GM21381 (cell line): ENCODE measurements around the gene CD7.
A peak's percentile ranks its signal among the peaks of the same experiment; 100 is the strongest.

Experiments used
- ATAC-seq: cut with Tn5 transposase; IDR thresholded peaks from one replicate; pipeline ENCODE4 v1.9.1; 2021; ENCODE audit warnings: mild to moderate bottlenecking, moderate library complexity; ENCODE audit not compliant: unreplicated experiment

Gene CD7

DNA sequence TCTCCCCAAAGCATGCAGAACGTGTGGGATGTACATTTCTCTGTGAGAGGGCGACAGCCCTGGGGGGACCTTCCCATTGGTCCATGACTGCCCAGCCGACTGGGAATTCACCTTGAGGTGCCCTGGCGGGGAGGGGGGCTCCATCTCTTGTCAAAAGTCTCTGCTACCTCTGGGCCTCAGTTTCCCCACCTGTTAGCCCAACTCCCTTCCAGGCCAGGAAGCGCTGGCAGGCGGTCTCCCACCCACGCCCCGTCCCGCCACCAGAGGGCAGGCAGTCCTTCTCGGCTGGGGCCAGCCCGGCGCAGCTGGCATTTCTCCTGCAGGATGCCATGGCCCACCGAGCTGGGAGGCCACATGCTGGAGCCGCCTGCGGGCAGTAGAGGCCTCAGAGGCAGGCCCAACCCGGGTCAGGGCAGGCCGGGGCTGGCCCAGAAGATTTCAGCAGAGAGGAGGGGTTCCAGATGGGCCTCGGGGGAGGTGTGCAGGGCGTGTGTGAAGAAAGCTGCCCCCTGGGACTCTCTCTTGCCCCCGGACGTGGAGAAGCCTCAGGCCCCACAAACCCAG, 16.6 kb downstream of the CD7 start:
- no peak for ATAC-seq

DNA sequence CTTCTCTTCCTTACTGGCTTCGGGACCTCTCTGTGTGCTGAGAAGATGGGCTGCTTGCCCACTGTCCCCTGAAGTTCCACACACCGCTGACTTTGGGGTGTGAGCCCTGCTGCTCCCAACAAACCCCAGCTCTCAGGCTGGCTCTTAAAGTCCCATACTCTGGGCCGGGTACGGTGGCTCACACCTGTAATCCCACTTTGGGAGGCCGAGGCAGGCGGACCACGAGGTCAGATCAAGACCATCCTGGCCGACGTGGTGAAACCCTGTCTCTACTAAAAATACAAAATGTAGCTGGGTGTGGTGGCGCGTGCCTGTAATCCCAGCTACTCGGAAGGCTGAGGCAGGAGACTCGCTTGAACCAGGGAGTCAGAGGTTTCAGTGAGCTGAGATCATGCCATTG, 17.2 kb downstream of the CD7 start:
- no peak for ATAC-seq

DNA sequence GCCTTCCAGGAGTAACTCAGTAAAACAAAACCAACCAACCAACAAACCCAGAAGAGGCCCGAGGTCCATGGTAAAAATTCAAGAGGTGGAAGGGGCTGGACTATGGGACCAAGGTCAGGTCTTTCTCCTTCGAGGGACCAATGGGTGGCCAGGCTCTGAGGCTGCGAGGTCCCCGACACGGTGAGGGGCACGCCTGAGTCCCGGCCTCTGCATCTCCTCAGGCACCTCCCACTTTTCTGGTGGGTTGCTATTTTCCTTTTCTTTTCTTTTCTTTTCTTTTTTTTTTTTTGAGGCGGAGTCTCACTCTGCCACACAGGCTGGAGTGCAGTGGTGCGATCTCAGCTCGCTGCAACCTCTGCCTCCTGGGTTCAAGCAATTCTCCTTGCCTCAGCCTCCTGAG, 18.0 kb downstream of the CD7 start:
- ATAC-seq: no peak

DNA sequence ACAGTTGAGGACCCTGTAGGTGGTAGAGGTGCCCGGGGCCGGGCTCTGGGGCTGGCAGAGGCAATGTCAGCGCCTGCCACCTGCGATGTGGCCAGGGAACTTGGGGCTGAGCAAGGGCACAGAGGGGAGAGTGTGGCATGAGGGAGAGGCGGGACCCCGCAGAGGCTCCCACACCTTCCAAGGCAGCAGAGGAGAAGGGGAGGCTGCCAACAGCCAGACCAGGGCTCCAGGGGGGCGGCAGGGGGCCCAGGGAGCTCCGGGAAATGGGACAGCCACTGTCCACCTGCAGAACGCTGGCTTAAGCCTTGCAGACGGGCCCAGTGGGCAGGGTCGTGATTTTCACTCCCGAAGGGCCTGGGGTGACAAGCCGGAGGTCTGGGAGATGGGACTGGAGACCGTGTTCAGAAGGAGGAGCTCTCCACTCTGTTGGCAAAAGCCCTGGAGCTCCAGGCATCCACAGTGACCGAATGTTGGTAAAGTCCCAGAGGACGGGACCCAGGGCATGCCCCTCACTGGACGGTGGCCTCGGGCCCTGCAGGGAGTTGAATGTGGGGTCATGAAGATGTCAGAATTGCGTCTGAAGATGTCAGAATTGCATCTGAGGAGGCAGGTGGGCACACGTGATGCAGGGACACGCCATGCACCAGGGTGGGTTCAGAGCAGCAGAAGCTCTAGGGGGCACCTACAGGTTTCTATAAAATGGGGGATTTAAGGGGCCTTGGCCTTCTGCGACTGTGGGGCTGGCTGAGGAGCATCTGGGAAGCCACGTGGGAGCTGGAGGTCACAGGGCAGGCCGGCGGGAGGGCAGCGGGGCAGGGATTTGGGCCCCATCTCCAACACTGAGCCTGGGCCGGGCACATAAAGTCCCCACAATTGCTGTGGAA, 18.6 kb downstream of the CD7 start:
- no peak for ATAC-seq

DNA sequence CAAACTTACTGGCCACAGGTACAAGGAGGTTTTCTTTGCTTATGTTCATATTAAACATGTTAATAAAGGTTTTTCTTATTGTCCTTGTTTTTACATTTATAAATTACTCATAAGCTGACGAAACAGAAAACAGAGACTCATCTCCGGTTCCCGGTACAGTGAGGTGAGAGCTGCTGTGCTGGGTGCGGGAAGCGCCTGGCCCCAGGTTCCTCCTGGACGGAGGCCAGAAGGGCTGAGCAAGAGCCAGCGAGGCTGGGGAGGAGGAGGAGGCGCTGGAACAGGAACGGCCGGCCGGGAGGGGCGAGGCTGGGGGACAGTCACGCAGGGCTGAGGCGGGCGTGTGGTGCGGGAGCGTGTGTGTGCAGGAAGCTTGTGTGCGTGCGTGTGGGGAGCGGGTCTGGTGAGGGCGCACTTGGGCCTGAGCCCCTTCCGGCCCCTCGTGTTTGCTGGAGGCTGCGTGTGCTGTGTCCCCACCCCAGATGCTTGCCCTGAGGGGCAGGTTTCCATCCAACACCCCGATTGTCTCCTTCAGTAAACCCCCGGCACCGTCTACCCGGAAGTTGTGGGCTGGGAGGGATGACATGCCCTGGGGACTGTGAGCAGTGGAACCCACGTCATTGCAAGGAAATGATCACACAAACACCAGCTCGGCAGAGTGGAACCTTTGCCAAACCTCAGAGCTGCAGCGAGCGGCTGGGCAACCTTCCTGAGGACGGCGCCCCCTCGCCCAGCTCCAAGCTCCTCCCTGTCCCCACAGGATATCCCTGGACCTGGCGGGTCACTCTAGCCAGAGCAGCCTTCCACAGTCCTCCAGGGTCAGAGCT, 19.5 kb downstream of the CD7 start:
- ATAC-seq: peak; percentile 42

DNA sequence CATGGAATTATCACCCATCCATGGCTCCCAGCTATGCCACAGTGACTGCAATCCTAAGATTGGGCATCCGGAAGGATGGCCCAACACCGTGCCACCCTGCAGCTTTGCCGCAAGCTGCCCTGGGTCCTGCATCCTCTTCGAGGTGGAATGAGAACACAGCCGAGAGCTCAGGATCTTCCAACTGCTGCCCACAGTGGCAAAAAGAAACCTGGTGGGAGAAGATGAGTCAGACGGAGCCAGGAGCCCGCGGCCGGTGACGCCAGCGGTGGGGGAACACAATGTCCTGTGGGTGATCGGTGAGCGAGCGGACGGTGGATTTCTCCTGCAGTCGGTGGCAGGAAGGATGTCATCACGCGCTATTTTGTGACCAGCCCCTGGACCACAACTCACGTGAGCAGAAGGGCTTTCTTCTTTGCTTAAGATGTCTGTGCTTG, 20.1 kb downstream of the CD7 start:
- no peak for ATAC-seq

DNA sequence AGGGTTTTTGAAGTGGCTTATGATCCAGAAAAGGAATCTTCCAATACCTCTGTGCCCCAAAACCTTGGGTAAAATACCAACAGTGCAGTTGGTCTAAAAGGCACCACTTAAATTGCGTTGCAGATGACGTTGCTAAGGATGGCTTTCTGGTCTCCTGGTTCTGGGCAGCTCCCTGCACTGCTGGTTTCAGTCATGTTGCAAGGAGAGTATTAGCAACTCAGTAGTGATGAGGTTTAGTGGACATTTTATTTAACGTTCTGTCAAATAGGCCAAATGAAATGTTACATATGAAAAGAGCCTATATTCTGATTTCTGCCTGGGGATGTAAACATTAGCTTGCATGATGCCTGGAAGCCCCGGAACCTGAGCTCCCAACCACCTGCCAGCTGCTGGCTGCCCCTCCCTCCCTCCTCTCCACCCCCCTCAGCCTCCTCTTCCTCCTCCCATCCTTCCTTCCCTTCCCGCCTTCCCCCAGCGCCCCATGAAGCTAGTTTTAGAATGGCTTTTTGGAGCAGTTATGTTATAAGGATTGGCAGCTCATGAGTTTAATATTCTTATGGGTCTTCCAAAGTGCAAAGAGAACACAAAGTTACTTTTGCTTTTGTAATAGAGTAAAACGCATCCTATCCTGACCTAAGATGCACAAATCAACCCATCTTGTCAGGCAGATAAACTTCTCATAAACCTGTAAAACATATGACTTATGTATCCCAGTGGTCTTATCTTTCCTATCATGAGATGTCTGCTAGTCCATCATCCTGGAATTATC, 20.7 kb downstream of the CD7 start:
- ATAC-seq: no peak

DNA sequence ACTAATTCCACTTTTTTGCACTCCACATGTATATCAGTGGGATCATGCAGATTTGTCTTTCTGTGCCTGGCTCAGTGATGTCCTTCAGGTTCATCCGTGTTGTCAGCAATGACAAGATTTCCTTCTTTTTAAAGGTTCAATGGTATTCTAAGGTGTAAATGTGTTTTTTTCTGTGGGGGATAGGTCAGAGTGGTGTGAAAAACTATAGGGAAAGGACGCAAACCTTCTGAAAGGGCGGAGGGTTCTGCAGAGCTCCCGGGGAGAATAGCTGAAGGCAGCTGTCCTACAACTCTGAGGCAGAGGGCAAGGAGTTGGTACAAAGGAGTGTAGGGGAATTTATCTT, 22.0 kb downstream of the CD7 start:
- no peak for ATAC-seq

DNA sequence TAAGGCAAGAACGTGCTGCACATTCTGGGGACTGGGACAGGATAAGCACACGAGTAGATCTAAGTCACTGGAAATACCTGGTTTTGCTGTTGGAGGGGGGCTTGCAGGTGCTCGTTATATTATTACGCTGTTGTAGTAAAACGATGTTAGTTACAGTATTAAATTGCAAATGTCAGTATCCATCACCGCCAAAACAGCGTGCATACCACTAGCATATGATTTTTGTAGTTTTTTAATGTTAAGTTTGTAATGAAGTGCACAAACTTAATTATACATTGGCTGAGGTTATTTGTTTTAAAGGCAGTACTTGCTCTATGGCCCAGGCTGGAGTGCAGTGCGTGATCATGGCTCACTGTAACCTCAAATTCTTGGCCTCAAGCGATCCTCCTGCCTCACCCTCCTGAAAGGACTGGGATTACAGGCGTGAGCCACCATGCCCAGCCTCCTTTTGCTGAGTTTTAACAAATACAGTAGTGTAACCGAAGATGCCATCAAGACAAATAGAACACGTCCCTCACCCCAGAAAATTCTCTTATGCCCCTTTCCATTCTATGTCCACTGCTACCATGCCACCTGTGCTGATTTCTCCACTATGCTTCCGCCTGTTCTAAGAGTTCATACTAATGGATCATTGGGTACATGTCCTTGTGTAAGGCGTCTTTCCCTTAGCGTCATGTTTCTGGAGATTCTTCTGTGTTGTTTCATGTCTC, 23.2 kb downstream of the CD7 start:
- no peak for ATAC-seq

DNA sequence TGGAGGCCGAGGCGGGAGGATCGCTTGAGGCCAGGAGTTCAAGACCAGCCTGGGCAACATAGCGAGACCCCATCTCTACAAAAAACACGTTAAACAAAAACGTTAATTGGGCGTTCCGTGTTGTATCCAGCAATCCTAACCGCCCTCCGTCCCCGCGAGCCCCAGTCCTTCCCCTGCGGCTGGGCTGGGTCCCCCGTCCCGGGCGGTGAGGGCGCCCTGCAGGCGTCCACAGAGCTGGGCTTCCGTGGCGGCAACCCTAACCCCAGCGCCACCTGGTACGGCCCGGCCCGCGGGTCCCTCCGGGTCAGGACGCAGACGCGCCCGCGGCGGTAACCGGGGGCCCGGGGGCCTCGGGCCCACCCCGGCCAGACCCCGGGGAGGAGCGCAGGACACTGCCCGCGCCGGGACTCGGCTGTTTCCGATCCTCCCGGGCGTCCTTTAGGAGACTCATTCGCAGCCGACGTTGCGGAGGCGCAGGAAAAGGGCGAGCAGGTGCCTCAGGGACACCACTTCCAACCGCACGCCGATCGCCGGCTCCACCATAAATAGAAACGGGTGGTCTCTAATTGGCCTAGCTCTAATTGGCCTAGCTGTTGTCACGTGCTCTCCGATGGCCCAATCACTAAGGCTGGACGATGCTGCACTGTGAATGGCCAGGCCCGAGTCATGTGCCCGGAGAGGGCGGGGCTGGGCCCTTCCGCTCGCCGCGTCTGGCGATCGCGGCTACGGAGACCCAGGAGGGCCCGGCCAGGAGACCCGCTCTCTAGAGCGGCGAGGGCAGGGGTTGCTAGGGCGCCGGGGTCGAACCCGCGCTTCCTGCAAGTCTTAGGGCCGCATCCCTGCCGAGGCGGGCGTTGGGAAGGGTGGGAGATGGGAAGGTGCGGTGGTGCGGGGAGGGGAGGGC, 24.9 kb downstream of the CD7 start:
- peak; percentile 89 for ATAC-seq

DNA sequence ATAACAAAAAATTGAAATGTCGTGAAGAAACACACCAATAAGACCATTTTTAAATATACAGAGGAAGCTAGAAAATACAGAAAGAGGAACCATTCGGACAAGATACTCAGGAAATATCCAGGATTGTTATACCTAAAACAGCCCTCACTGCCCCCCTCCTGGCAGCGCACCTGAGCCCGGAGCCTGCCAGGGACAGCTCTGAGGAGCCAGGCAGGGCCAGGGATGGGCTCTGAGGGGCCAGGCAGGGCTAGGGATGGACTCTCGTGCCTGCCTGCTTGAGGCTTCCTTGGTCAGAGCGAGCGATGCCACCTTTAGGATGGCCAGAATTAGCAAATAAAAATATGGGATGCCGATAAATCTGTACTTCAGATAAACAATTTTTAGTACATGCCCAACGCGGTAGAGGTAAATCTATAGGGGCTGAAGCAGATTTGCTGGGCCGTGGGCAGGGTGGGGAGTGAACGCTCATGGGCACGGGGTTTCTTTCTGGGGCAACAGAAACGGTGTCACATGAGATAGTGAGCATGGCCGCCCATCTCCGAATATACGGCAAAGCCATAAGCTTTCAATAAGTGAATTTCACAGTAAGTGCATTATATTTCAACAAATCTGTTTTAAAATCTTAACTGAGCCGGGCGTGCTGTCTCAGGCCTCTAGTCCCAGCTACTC, 25.7 kb downstream of the CD7 start:
- no peak for ATAC-seq

DNA sequence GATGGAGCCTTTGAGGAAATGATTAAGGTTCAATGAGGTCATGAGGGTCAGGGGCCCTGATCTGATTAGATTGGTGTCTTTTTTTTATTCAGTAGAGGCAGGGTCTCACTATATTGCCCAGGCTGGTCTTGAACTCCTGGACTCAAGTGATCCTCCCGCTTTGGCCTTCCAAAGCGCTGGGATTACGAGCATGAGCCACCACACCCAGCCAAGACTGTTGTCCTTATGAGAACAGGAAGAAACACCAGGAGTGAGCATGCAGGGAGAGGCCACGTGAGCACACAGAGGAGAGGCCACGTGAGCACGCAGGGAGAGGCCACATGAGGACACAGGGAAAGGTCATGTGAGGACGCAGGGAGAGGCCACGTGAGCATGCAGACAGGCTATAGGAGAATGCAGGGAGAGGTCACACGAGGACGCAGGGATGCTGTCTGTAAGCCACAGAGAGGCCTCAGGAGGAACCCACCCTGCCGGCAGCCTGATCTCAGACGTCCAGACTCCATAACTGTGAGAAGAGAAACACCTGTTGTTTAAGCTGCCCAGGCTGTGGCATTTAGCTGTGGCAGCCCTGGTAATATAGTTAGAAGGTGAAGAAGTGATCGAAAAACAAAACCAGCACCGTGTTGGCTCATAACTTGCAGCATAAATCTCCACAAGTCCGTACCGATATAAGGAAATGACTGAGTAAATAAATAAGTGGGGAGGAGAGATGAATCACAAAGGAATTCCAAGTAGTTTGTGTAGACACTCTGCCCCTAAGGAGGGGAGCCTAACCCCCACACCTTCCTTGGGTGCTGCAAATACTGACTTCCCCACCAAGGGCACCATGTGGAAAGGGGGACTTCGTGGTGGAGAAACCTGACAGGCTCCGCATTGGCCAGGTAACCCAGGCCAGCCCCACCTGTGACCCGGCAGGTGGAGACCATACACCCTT, 29.3 kb downstream of the CD7 start:
- no peak for ATAC-seq

DNA sequence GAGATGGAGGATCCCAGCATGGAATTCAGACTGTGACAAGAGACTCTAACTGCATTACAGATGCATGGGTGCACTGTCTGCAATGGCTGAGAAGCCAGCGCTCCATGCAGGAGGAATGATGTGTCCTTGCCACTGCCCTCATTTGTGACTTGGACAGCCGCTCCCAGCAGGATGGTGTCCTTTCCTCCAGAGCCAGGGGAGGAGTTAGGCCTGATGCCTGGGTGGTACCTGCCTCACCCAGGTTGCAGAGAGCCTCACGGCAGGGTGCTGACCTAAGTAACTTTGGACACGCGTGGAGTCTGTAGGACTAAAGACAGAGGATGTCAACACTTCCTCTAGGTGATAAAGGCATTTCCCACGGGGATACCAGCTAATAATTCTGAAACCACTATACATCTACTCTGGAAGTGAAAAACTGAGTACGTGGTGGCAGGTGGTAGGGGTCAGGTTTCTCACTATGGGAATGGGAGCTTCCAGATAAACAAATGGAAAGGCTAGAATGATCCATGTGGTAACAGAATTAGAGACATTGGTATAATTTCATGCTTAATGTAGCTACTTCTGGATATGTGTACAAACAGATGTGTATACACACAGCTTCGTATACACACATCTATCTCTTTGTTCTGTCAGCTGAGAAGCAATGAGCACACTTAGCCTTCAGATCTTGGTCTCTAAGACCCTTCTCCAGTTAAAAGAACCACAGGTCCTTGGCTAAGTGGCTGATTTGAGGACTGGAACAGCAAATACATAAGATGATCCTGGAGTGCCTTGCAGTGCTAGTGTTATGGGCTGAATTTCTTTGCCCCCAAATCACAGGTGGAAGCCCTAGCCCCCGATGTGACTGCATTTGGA, 30.2 kb downstream of the CD7 start:
- no peak for ATAC-seq

DNA sequence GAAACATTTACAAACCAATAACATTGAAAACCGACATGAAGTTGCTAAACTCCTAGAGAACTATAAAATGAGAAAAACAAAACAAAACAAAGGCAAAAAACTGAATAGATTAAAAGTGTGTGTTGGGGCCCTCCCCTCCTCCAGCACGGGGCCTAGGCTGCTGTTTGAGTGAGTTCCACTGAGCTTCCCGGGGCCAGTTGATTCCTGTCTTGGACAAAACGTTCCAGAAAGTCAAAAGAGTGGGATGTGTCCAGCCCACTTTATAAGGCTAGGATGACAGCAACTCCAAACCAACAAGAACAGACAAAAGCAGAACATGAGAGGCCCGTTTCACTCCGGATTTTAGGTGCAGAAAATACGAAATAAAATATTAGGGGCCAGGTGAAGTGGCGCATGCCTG, 32.3 kb downstream of the CD7 start:
- no peak for ATAC-seq

DNA sequence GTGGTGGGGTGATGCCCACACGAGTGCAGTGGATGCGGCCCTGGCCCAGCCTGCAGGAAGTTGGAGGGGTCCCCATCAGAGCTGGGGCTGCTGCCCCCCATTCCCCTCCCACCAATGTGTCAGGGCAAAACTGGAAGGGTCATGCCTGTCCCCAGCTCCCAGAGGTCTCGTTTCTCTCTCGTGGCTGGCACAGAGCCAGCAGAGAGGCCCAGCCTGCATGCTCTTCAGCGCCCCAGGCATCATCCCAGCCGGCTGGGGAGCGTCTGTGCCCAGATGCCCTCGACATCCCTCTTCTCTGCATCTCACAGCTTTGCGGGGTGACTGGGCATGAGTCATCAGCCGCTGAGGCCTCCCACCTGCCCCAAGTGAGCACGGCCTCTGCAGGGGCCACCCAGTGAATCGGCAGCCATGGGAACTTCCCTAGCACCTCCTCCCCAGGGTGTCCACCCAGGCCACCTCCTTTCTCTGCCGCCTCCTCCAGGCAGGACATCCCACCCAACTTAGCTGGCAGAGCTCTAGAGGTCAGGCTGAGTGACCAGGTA, 34.1 kb downstream of the CD7 start:
- ATAC-seq: no peak
